ENCODE measurements around the gene SRSF9. TPM values are rescaled to one million over a fixed set of nuclear protein-coding genes. Genes with fewer than 3 reads are reported as not detected.

Gene SRSF9
- total and polyA plus RNA-seq, 3 donors from 2014 or later = 199 to 238 (median 202) TPM

DNA sequence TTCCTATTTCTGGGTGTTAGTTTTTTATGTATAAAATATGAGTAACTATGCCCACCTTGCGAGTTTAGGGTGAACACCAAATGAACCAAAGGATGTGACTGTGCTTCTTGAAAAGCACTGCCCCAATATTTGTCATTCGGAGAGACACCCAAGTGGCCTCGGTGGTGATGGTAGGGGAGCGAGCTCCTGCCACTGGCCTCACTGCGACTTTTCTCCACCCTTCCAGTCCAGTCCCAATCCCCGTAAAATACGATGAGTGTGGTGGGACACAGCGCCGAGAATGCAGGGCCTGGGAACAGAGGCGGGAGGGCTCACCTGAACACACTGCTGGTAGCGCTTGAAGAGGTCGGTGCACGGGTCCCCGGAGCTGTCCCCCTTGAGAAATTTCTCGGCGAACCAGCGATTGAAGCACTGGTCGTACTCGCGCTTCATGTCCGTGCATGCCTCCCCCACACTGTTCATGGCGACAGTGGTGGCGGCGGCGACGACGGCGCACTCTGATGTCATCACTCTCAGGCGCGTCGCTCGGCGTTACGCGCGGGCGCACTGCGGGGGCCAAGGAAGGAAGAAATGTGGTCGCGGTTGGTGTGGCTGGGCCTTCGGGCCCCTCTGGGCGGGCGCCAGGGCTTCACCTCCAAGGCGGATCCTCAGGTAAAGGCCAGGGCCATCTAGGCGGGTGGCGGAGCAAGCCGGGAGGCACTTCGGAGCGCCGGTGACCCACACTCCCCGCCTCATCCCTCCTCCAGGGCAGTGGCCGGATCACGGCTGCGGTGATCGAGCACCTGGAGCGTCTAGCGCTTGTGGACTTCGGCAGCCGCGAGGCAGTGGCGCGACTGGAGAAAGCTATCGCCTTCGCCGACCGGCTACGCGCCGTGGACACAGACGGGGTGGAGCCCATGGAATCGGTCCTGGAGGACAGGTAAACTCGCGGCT, 23.4 kb downstream of the SRSF9 start, which contains the start of the genes GATC and TRIAP1:
TSS of gene GATC (plus strand) at position 534 of the 933 bp plus-strand sequence. CDS start at position 571, 37 bp downstream.
TSS of gene TRIAP1 (minus strand) at position 474 of the 933 bp plus-strand sequence. CDS start at position 462, 12 bp downstream.
- Histone ChIP-seq H3K4me1 (peaks cover 18% of the 10 kb centered on the region), H3K9me3 (no peaks in the 10 kb centered on the region), H3K27ac (peak within 1 kb of the TSS; percentile 71 to 75), H3K36me3 (ENCODE audit: low read depth, missing control alignments) (no peaks in the 10 kb centered on the region), H3K27me3 (no peaks in the 10 kb centered on the region), H3K4me3 (peak within 1 kb of the TSS; percentile 75 to 97)
- DNase-seq = peak; percentile 86
- intact Hi-C loops (cut with DNase I; ENCODE audit: low total_unique reads) = no loop called here
- TF ChIP-seq, protein P1, sequence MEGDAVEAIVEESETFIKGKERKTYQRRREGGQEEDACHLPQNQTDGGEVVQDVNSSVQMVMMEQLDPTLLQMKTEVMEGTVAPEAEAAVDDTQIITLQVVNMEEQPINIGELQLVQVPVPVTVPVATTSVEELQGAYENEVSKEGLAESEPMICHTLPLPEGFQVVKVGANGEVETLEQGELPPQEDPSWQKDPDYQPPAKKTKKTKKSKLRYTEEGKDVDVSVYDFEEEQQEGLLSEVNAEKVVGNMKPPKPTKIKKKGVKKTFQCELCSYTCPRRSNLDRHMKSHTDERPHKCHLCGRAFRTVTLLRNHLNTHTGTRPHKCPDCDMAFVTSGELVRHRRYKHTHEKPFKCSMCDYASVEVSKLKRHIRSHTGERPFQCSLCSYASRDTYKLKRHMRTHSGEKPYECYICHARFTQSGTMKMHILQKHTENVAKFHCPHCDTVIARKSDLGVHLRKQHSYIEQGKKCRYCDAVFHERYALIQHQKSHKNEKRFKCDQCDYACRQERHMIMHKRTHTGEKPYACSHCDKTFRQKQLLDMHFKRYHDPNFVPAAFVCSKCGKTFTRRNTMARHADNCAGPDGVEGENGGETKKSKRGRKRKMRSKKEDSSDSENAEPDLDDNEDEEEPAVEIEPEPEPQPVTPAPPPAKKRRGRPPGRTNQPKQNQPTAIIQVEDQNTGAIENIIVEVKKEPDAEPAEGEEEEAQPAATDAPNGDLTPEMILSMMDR (IDR thresholded peaks at IDR 0.05) = peak in 2 of 3 experiments; percentile 10 to 39
- no peak for TF ChIP-seq POLR2A (IDR thresholded peaks at IDR 0.05)
- 0% methylated on average over 7 to 71 of the region's 73 CpGs for WGBS, 2 donors

DNA sequence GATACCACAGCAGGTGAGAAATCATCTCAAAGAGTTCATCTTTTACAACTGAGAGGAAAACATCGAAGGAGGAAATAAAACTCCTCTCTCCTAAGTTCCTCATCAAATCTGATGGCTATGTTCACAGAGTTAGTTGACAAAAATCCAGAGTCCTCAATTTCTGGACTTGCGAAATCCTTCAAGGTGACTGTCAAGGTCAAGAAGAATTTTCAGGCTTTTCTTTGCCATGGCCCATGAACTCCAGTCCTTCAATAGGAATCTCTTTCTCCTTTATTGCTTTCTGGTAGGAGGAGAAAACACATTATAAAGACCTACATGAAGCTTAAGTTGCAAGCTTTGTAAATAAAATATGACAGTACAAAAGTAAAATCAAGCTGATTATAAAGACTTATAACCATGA, 24.9 kb downstream of the SRSF9 start:
- Histone ChIP-seq H3K27ac (no peak overlapping the region), H3K36me3 (ENCODE audit: low read depth, missing control alignments) (no peaks in the 10 kb centered on the region)

GRCh38 chr12:120439646-120440247, 29.8 kb downstream of the SRSF9 start:
- H3K9me3 ChIP-seq = no peaks in the 10 kb centered on the region
- no peak overlapping the region for H3K4me3 ChIP-seq
- H3K4me1 ChIP-seq = peaks cover 11% of the 10 kb centered on the region
- no peak overlapping the region for H3K27ac ChIP-seq
- no peaks in the 10 kb centered on the region for H3K27me3 ChIP-seq
- intact Hi-C loops (cut with DNase I; ENCODE audit: low total_unique reads) = no loop called here
- no peak for TF ChIP-seq POLR2A (IDR thresholded peaks at IDR 0.05)
- TF ChIP-seq, protein P1 (IDR thresholded peaks at IDR 0.05) = peak in 2 of 3 experiments; percentile 24 to 52
- peak; percentile 57 for DNase-seq
- 17 to 32% methylated on average over 6 of the region's 6 CpGs for WGBS, 2 donors
- no peaks in the 10 kb centered on the region for H3K36me3 ChIP-seq (ENCODE audit: low read depth, missing control alignments)

More for the DNA sequence above, 24.9 kb downstream of the SRSF9 start:
- Histone ChIP-seq H3K27me3 (no peaks in the 10 kb centered on the region), H3K9me3 (no peaks in the 10 kb centered on the region), H3K4me1 (peaks cover 20% of the 10 kb centered on the region), H3K4me3 (no peak overlapping the region)
- 65 to 81% methylated on average over 2 of the region's 2 CpGs for WGBS, 2 donors
- intact Hi-C loops (cut with DNase I; ENCODE audit: low total_unique reads) = no loop called here
- DNase-seq = no peak
- TF ChIP-seq, protein P1 (IDR thresholded peaks at IDR 0.05) = no peak
- no peak for TF ChIP-seq POLR2A (IDR thresholded peaks at IDR 0.05)

- Histone ChIP-seq H3K9me3 (no peaks in the 10 kb centered on the region), H3K4me1 (peaks cover 11% of the 10 kb centered on the region), H3K27me3 (no peaks in the 10 kb centered on the region), H3K27ac (peak overlapping the region; percentile 61 to 73), H3K4me3 (peak overlapping the region; percentile 71 to 86), H3K36me3 (ENCODE audit: low read depth, missing control alignments) (no peaks in the 10 kb centered on the region)
- TF ChIP-seq POLR2A (IDR thresholded peaks at IDR 0.05) = no peak
- TF ChIP-seq, protein P1 (IDR thresholded peaks at IDR 0.05) = no peak
- intact Hi-C loops (cut with DNase I; ENCODE audit: low total_unique reads) = no loop called here
- DNase-seq = no peak
- WGBS, 2 donors = 17 to 25% methylated on average over 17 of the region's 17 CpGs
Measured at GRCh38 chr12:120438495-120439198, 30.9 kb downstream of the SRSF9 start.
